LNCaP clone FGC (cell line): ENCODE results near the gene CNOT8.

Source experiments
- DNase-seq: peaks from one replicate; pipeline ENCODE4 v3.0.0-alpha.2; 2011; ENCODE audit warnings: low read depth
- H3K4me3 ChIP-seq: 2 replicates; pipeline ENCODE4 v1.5.1; 2011; ENCODE audit warnings: mild to moderate bottlenecking, low read depth, low read length, control low read depth
- TF ChIP-seq, protein P1 (sequence below): IDR thresholded peaks from 2 replicates; pipeline ENCODE4 v1.5.1; 2012; ENCODE audit warnings: mild to moderate bottlenecking; ENCODE audit not compliant: control insufficient read depth, insufficient read depth; ENCODE audit errors: extremely low read depth

The CNOT8 gene

GRCh38 chr5:154878642-154879335, 20.4 kb downstream of the CNOT8 start:
- no peak for DNase-seq
- TF ChIP-seq, protein P1, sequence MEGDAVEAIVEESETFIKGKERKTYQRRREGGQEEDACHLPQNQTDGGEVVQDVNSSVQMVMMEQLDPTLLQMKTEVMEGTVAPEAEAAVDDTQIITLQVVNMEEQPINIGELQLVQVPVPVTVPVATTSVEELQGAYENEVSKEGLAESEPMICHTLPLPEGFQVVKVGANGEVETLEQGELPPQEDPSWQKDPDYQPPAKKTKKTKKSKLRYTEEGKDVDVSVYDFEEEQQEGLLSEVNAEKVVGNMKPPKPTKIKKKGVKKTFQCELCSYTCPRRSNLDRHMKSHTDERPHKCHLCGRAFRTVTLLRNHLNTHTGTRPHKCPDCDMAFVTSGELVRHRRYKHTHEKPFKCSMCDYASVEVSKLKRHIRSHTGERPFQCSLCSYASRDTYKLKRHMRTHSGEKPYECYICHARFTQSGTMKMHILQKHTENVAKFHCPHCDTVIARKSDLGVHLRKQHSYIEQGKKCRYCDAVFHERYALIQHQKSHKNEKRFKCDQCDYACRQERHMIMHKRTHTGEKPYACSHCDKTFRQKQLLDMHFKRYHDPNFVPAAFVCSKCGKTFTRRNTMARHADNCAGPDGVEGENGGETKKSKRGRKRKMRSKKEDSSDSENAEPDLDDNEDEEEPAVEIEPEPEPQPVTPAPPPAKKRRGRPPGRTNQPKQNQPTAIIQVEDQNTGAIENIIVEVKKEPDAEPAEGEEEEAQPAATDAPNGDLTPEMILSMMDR: no peak
- no peak overlapping the region for H3K4me3 ChIP-seq

DNA sequence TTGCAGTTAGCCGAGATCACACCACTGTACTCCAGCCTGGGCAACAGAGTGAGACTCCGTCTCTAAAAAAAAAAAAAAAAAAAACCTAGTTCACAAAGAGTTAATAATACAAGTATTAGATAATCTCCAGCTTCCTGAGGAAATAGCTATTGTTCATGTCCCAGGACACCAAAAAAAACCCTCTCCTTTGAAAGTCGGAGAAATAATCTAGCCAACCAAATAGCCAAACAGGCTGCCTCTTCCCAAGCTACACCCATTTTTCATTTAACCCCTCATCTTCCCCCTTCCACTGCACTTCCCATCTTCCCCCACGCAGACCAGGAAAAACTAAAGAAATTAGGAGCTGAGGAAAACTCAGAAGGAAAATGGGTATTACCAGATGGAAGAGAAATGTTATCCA, 23.6 kb downstream of the CNOT8 start:
- no peak overlapping the region for H3K4me3 ChIP-seq
- no peak for DNase-seq
- TF ChIP-seq, protein P1: no peak

DNA sequence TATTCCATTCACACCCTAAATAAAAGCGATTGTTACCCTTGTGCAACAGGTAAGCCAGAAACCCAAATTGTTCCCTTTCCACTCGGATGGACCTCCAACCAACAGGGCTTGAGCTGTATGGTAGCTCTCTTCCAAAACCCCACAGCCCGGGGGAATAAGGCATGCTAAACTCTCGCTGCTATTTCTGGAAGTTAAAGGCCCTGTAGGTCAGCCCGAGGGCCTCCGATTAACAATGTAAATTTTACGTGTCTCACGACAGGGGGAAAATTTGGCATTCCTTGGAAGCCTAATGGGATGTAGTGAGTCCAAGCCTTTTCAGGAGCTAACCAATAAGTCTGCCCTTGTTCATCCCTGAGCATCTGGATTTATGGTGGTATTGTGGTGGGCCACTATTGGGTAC, 26.0 kb downstream of the CNOT8 start:
- TF ChIP-seq, protein P1: no peak
- no peak for DNase-seq
- no peak overlapping the region for H3K4me3 ChIP-seq

DNA sequence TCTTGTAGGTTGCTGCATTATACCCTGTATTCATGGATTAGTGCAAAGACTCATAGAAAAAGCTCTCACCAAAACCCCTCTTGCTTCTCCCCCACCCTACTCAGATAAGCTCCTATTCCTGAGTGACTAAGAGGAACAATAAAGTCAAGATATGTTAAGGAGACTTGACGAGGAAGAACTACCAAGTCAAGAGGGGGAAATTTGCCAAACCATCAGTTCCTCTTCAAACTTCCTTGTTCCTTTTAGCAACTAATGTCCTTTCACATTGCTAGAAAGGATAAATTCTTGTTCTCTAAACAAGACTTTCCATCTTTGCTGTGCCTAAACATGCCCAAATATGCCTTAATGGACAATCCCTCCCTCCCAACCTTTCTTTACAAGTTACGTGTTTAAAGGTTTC, 27.0 kb downstream of the CNOT8 start:
- no peak overlapping the region for H3K4me3 ChIP-seq
- TF ChIP-seq, protein P1: no peak
- DNase-seq: no peak

DNA sequence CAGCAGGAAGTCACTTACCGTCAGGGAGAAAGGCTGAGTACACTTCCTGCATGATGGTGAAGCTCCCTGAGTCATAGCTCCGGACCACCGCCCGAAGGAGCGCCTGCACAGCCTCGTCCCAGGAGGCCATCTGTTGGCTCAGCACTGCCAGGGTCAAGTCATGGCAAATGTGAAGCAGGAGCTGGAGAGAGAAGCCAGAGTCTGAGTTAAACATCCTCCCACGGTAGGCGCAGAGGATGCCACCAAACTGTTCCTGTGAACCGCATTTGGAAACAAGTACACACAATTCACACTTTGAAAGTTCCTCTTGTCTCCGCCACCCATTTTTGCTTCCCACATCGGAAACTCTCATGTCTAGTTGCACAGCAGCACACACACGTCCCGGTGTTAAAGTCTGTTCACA, 33.9 kb downstream of the CNOT8 start:
- H3K4me3 ChIP-seq: no peak overlapping the region
- TF ChIP-seq, protein P1: no peak
- no peak for DNase-seq

GRCh38 chr5:154893381-154893780, 35.0 kb downstream of the CNOT8 start:
- no peak overlapping the region for H3K4me3 ChIP-seq
- no peak for DNase-seq
- TF ChIP-seq, protein P1: no peak
